ENCODE measurements around the gene EHD3.
"Not testable (repeated sequence)": the region's sequence is repeated elsewhere in the genome, so short reads cannot be mapped to it uniquely, and the experiment has no call there.

EHD3 gene

GRCh38 chr2:31256611-31257382 is 22.8 kb downstream of the EHD3 start:
- DNase-seq, result no peak

GRCh38 chr2:31258351-31258750 is 24.4 kb downstream of the EHD3 start:
- DNase-seq, result no peak

GRCh38 chr2:31259075-31259474 is 25.1 kb downstream of the EHD3 start:
- no peak for DNase-seq

GRCh38 chr2:31260870-31261269 is 26.9 kb downstream of the EHD3 start:
- DNase-seq, result no peak

GRCh38 chr2:31263636-31264190 is 29.8 kb downstream of the EHD3 start:
- no peak for DNase-seq

GRCh38 chr2:31265234-31265633 is 31.3 kb downstream of the EHD3 start:
- no peak for DNase-seq

DNA sequence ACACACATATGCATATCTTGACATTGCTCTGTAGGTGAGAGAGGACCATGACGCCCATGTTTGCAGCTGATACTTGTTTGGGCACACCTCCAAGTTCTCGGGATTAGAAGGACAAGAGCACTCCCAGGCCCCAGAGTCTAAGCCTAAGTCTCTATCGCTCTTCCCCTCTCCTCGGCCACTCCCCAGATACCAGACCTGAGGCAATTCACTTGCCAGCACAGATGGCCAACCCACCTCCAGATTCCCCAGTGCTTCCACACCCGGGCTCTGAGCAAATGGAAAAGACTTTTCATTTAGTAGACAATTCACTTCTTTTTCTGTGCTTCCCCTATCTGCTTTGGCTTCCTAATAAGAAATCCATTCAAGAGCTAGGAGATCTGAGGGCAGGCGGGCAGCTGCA is 32.9 kb downstream of the EHD3 start:
- DNase-seq, result no peak

GRCh38 chr2:31267437-31268120 is 33.6 kb downstream of the EHD3 start:
- DNase-seq, result no peak

DNA sequence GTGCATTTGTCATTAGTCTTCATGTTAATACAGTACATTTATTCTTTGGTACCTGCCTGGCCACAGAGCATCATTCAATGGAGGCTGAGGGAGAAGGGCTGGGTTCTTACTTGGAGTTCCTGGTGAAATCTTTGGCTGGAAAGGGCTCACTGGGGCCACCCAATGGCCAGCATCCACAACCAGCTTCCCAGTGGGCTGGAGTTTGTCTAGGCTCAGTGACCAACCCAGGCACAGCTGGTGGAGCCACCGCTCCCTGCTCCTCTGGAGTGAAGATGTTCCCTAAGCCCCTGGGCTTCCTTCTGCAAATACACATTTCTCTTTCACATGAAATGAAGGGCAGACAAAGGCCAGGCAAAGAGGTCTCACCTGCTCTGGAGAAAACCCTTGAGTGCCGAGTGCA is 34.4 kb downstream of the EHD3 start:
- DNase-seq, result no peak

DNA sequence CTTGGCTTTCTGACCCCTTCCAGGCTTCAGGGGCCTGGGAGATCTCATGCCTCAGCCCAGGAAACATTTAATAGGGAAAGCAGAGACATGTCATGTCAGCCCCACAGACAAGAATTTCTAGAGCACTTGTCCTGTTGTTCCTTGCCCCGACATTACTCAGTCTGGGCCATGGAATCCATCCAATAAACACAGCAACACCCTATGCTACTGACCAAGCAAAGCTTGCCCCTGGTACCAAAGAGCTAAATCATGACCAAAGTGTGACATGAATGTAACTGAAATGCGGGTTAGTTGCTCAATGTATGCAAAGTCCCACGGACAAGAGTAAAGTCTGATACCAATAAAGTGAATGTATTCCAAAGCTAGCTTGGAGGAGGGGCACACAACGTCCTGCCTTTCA is 35.1 kb downstream of the EHD3 start:
- no peak for DNase-seq

DNA sequence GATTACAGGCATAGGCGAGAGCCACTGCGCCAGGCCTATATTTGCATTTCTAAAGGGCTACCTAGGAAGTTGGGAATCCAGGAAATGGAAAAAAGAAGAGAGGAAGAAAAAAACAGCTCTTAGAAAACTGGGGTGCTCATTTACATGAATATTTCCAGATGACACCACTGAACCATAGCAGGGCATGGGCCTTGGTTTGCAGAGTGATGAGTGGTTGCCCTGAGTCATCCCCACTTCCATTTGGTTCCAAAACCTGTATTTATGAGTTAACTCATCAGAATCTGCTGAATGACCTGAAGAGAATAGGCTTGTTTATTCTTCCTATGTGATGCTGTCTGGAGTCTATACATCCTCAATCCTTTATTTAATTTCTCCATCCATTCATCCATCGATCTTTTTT is 36.2 kb downstream of the EHD3 start:
- DNase-seq, result no peak

DNA sequence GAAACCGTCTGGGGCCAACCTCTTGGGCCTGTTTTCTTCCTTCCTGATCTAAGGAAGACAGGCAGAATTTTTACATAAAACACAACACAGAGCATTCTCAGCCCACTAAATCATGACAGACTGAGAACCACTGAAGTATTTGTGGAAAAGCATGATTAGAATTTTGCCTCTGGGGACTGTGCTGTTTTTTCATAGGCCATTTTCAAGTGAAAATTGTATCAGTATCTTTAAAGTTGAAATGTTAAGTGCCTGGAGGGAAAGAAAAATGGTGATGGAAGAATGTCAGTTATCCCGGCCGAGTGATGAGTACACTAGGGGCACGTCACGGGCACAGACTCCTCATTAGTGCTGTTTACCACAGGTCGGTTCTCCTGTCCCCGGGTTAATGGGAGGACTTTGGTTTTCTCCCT is 36.9 kb downstream of the EHD3 start:
- DNase-seq, result no peak

GRCh38 chr2:31271851-31272267 is 37.9 kb downstream of the EHD3 start:
- DNase-seq, result no peak

DNA sequence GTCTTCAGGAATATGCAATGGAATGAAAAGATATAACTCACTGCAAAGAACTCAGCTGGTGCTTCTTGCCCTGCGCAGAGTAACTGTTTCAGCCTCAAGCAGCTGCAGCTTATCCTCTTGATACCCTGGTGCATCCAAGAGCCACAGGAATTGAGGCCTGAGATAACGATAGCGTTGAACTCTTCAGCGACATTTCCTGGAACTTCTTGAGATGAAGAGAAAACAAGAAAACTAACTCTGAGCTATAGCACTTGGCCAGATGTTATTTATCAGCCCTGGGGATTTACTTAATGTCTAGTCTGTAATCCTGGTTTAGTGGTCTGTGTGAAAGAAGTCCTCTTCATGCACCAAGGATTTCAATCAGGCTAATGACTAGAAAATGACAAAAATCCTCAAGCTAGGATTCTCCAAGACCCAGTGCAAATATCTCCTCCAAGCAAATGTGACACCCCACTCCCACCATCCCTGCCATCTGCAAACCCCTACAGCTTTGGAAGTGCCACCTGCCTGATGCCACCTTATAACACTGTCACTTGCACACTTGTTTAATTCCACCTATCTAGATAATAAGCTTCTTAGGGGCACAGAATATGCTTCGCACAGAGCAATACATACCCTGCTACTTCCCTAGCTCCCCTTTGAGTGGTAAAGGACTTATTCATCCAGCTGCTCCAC is 40.6 kb downstream of the EHD3 start:
- DNase-seq, result no peak

DNA sequence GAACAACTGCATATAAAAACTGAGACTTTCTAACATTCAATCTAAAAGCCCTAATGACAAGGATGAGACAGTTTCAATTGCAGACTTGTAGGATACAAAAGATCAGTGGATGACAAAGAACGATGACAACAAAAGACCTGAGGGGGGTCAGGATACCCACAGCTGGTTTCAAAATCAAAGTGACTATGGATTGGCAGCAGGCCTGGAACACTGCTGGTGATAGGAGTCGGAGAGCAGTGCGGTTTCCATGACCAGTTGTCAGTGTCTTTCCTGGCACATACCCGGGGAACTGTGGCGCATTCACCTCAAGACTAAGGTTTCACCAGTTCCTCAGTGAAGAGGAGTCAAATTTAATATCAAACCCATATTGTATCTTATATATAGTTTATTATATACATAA is 42.0 kb downstream of the EHD3 start:
- DNase-seq, result no peak

- no peak for DNase-seq
These were observed 43.7 kb downstream of the EHD3 start for GRCh38 chr2:31277621-31278020.

DNA sequence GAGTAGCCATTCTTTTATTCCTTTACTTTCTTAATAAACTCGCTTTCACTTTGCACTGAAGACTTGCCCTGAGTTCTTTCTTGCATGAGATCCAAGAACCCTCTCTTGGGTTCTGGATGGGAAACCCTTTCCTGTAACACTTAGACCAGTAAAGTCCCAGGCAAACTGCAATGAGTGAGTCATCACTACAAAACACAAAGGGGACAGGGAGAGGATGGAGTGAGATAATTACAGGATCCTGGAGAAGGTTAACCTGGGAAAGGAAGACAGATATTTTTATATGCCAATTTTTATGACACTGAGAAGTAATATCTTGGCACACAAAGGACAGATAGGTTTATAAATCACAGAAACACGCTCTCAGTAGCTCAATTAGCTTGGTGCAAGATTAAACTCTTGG is 48.7 kb downstream of the EHD3 start:
- no peak for DNase-seq

GRCh38 chr2:31283193-31283919 is 49.4 kb downstream of the EHD3 start:
- DNase-seq, result not testable (repeated sequence)

GRCh38 chr2:31284107-31284506 is 50.2 kb downstream of the EHD3 start:
- DNase-seq, result no peak

DNA sequence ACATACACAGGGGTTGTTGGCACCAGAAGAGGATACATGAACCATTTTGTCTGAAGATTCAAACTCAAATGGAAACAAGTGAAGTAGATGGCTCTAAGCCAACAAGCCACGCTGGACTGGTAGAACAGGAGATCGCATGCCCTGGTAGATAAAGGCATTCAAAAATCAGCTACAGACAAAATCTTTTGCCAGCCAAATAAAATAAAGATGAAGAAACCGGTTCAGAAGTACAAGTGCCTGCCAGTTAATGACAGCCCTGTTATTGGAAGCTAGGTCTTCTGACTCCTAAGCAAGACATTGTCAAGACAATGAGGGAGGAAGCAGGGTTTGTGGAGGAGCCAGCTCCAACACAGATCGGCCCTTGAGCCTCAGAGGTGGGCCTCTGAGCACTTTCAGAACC is 52.3 kb downstream of the EHD3 start:
- peak; percentile 42 for DNase-seq

DNA sequence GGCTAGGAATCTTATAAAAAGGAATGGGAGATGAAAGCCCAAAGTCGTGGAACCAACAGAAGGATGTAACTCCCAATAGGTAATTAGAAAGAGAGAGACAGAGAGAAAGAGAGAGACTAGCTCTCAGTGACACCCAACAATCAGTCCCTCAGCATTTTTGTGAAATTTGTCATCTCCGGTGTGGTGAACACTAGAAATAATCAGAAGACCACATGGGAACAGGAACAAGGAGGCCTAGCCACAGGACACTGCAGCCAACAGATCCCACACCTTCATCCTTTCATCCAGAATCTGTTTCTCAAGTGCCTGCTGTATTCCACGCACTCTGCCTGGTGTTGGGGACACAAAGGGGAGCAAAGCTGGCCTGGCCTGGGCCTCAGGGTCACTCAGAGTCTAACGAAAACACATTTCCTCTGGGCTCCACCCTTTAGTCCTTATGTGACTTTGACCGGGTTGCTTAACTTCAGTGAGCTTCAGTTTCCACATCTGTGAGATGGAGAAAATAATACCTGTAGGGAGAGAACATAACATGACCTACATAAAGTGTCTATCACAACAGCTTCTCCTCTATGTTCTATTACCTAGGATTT is 53.1 kb downstream of the EHD3 start:
- no peak for DNase-seq

DNA sequence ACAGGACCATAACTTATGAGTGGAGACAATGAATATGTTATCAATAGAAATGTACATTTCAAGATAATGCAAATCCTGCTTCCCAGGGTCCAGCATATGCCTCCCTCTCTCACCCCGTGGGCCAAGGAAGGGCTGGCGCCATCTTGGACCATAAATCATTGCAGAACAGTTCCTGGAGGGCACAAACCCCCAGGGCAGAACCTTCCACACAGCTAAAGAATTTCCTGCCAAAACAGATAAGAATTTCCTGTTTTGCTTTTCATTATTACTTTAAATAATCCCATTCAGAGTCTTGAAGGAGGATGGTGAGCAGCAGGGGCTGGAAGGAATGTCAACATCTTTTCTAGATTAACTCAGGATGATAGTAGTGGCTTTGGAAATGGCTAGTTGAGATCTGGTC is 53.7 kb downstream of the EHD3 start:
- DNase-seq, result no peak

- DNase-seq, result no peak
These were observed 60.2 kb downstream of the EHD3 start for GRCh38 chr2:31294196-31294595.
